Fibroblast of peridontal ligament (primary cell): Measurements from ENCODE around the gene RNF41.

ENCODE experiments used
- DNase-seq: peaks from one replicate; pipeline ENCODE4 v3.0.0-alpha.2; 2010; ENCODE audit errors: extremely low read depth

The RNF41 gene

GRCh38 chr12:56152756-56153677, 68.7 kb downstream of the RNF41 start:
- DNase-seq = no peak
